Lower lobe of right lung (tissue), 2 donors: Measurements from ENCODE around the gene MS4A10. TPM values are rescaled to one million over a fixed set of nuclear protein-coding genes. Genes with fewer than 3 reads are reported as not detected.

Experiments used
- ATAC-seq, 2 donors: fragments of 200-7000 bp; cut with Tn5 transposase; one replicate each; pipeline ENCODE4 v1.9.1; 2020 to 2022; ENCODE audit warnings: mild to moderate bottlenecking in 2 of 2, moderate library complexity in 2 of 2
- DNase-seq: peaks from one replicate; pipeline ENCODE4 v3.0.0-alpha.2; 2020
- H3K27ac ChIP-seq: fragments of 200-600 bp; one replicate; pipeline ENCODE4 v1.8.0; 2022
- H3K27me3 ChIP-seq: fragments of 200-600 bp; one replicate; pipeline ENCODE4 v1.8.0; 2022; ENCODE audit warnings: low read depth
- H3K36me3 ChIP-seq: fragments of 200-600 bp; one replicate; pipeline ENCODE4 v1.8.0; 2022; ENCODE audit warnings: mild to moderate bottlenecking
- H3K4me1 ChIP-seq: fragments of 200-600 bp; one replicate; pipeline ENCODE4 v1.8.0; 2022
- H3K4me3 ChIP-seq: fragments of 200-600 bp; one replicate; pipeline ENCODE4 v1.8.0; 2022; ENCODE audit warnings: mild to moderate bottlenecking
- H3K9me3 ChIP-seq: fragments of 200-600 bp; one replicate; pipeline ENCODE4 v1.8.0; 2022
- intact Hi-C: fragments of 100-400 bp; cut with DNase I; formaldehyde crosslinking; loops from one replicate; pipeline ENCODE4 v1.11.0; 2022
- long read RNA-seq: library from polyadenylated mRNA; unstranded; transcript quantifications from one replicate; pipeline ENCODE4 v2.0.0, GENCODE V29; 2021
- total RNA-seq: library from RNA; stranded (reverse); fragmentation: NEBNext Ultra II Directional; extraction: Animal tissue kit (Norgen Biotek cat#: 25700); gene quantifications from one replicate; pipeline ENCODE4 v1.2.1, GENCODE V29; 2021
- TF ChIP-seq, protein P1 (sequence below): fragments of 200-600 bp; IDR thresholded peaks from one replicate; pipeline ENCODE4 v1.8.0; 2022; ENCODE audit warnings: antibody characterized with exemption, mild to moderate bottlenecking
- donor health status: DM: no; HTN: yes; CAD: no; lungs with severe emphysema.

Gene MS4A10
- total RNA-seq = not detected
- long read RNA-seq = 0 reads

GRCh38 chr11:60785136-60785535, at the start of gene MS4A10:
Gene MS4A10, plus strand, starts transcription at chr11:60785333. Its CDS starts 5,003 bp downstream, at chr11:60790336.
- Histone ChIP-seq H3K4me1 (peaks cover 8% of the 10 kb centered on the region), H3K4me3 (no peak within 1 kb of the TSS), H3K36me3 (no peaks in the 10 kb centered on the region), H3K27me3 (no peaks in the 10 kb centered on the region), H3K27ac (no peak within 1 kb of the TSS), H3K9me3 (no peaks in the 10 kb centered on the region)
- TF ChIP-seq, protein P1, sequence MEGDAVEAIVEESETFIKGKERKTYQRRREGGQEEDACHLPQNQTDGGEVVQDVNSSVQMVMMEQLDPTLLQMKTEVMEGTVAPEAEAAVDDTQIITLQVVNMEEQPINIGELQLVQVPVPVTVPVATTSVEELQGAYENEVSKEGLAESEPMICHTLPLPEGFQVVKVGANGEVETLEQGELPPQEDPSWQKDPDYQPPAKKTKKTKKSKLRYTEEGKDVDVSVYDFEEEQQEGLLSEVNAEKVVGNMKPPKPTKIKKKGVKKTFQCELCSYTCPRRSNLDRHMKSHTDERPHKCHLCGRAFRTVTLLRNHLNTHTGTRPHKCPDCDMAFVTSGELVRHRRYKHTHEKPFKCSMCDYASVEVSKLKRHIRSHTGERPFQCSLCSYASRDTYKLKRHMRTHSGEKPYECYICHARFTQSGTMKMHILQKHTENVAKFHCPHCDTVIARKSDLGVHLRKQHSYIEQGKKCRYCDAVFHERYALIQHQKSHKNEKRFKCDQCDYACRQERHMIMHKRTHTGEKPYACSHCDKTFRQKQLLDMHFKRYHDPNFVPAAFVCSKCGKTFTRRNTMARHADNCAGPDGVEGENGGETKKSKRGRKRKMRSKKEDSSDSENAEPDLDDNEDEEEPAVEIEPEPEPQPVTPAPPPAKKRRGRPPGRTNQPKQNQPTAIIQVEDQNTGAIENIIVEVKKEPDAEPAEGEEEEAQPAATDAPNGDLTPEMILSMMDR = no peak
- intact Hi-C loops = no loop called here
- ATAC-seq = no peak
- DNase-seq = peak; percentile 22

DNA sequence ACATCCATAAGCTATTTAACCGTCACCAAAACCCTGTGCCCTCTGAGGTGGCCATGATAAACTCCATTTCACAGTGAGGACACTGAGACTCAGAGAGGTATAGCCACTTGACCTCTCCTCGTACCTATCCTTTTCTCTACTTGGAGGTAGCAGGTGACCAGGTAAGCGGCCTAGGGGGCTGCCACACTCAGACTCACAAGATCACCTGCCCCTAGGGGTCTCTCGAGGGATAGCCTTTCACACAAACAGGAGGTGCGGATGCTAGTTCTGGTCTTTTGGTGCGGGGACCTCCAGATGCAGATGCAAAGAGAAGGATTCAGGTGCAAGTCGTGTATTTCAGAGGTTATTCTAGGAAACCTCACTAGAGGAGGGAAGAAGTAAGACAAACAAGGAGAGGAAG, 46.0 kb upstream of the MS4A10 start:
- TF ChIP-seq, protein P1 = no peak
- Histone ChIP-seq H3K4me3 (no peak overlapping the region), H3K27me3 (no peaks in the 10 kb centered on the region), H3K36me3 (no peaks in the 10 kb centered on the region), H3K9me3 (no peaks in the 10 kb centered on the region), H3K4me1 (no peaks in the 10 kb centered on the region), H3K27ac (no peak overlapping the region)
- DNase-seq = no peak
- no peak for ATAC-seq
- intact Hi-C loops = no loop called here

GRCh38 chr11:60740573-60740972, 44.6 kb upstream of the MS4A10 start:
- ATAC-seq = peak; percentile 36 to 63
- no peak overlapping the region for H3K27ac ChIP-seq
- H3K36me3 ChIP-seq = no peaks in the 10 kb centered on the region
- no peaks in the 10 kb centered on the region for H3K27me3 ChIP-seq
- intact Hi-C loops = no loop called here
- no peaks in the 10 kb centered on the region for H3K9me3 ChIP-seq
- no peak for DNase-seq
- H3K4me3 ChIP-seq = no peak overlapping the region
- no peaks in the 10 kb centered on the region for H3K4me1 ChIP-seq
- TF ChIP-seq, protein P1 = no peak

- no peaks in the 10 kb centered on the region for H3K27me3 ChIP-seq
- no peak overlapping the region for H3K27ac ChIP-seq
- H3K4me3 ChIP-seq = no peak overlapping the region
- no peak for ATAC-seq
- no peaks in the 10 kb centered on the region for H3K9me3 ChIP-seq
- H3K36me3 ChIP-seq = no peaks in the 10 kb centered on the region
- TF ChIP-seq, protein P1 = no peak
- intact Hi-C loops = no loop called here
- no peaks in the 10 kb centered on the region for H3K4me1 ChIP-seq
- DNase-seq = no peak
These were observed 43.7 kb upstream of the MS4A10 start for GRCh38 chr11:60741421-60741820.

DNA sequence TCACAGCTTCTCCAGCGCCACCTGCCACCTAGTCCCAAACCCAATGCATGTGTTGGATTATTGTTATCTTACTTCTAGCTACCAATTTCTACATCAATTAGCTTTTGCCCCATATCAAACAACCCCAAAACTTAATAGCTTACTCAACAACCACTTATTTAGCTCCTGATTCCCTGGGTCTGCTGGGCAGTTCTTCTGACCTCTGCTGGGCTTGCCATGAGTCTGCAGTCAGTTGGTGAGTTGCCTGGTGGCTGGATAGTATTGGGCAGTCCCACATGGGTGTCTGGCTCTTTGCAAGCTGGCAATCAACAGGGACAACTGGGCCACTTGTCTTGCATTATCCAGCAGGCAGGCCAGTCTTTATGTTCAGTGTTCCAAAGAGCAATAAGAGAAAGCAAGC, 42.1 kb upstream of the MS4A10 start:
- ATAC-seq = no peak
- H3K4me3 ChIP-seq = no peak overlapping the region
- intact Hi-C loops = no loop called here
- no peaks in the 10 kb centered on the region for H3K9me3 ChIP-seq
- TF ChIP-seq, protein P1 = no peak
- H3K27me3 ChIP-seq = no peaks in the 10 kb centered on the region
- no peaks in the 10 kb centered on the region for H3K4me1 ChIP-seq
- H3K27ac ChIP-seq = no peak overlapping the region
- no peaks in the 10 kb centered on the region for H3K36me3 ChIP-seq
- no peak for DNase-seq

DNA sequence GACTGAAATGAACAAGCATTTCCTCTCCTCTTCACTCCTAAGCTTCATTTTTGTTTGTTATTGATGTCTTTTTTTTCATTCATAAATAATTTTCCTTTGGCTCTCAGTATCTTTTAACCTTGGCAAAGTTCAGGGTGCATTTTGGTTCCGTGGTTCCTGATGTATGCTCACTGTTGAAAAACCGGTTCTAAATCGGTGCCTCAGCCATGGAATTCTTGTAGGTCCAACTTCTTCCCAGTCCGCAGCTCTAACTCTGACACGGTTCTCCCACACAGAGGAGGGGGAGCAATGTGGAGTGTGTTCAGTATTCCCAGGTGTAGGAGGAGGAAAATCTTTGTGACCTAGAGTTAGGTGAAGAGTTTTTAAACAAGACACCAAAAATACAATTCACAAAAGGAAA, 41.0 kb upstream of the MS4A10 start:
- Histone ChIP-seq H3K27me3 (no peaks in the 10 kb centered on the region), H3K4me3 (no peak overlapping the region), H3K9me3 (no peaks in the 10 kb centered on the region), H3K36me3 (no peaks in the 10 kb centered on the region), H3K4me1 (no peaks in the 10 kb centered on the region), H3K27ac (no peak overlapping the region)
- TF ChIP-seq, protein P1 = no peak
- DNase-seq = no peak
- ATAC-seq = no peak
- intact Hi-C loops = no loop called here
